GM23338 (cell line): ENCODE results near the gene GMEB2. TPM values are rescaled to one million over a fixed set of nuclear protein-coding genes. Genes with fewer than 3 reads are reported as not detected.

Experiments
- CREB1 ChIP-seq: fragments of 250-450 bp; sonication (Bioruptor Pico); IDR thresholded peaks from 2 replicates; pipeline ENCODE4 v1.5.0; 2020; ENCODE audit warnings: low read depth, mild to moderate bottlenecking, moderate library complexity
- EZH2 ChIP-seq: fragments of 200-600 bp; sonication (generic); IDR thresholded peaks from one replicate; pipeline ENCODE4 v1.8.0; 2017; ENCODE audit warnings: antibody characterized with exemption, mild to moderate bottlenecking, low read depth; ENCODE audit not compliant: unreplicated experiment
- EZH2phosphoT487 ChIP-seq: fragments of 200-600 bp; sonication (generic); IDR thresholded peaks from one replicate; pipeline ENCODE4 v1.8.1; 2018; ENCODE audit warnings: antibody characterized with exemption; ENCODE audit not compliant: unreplicated experiment
- JUNB ChIP-seq: IDR thresholded peaks from one replicate; pipeline ENCODE4 v1.6.1; 2016; ENCODE audit warnings: antibody characterized with exemption; ENCODE audit not compliant: unreplicated experiment
- NANOG ChIP-seq: IDR thresholded peaks from 2 replicates; pipeline ENCODE4 v1.6.1; 2016; ENCODE audit warnings: antibody characterized with exemption, borderline replicate concordance
- STAT1 ChIP-seq: IDR thresholded peaks from one replicate; pipeline ENCODE4 v1.6.1; 2016; ENCODE audit warnings: antibody characterized with exemption; ENCODE audit not compliant: unreplicated experiment
- ZNF331 ChIP-seq: fragments of 250-450 bp; sonication (Bioruptor Pico); IDR thresholded peaks from 2 replicates; pipeline ENCODE4 v1.5.0; 2020; ENCODE audit warnings: low read depth, mild to moderate bottlenecking, moderate library complexity
- ZNF462 ChIP-seq: fragments of 250-450 bp; sonication (Bioruptor Pico); IDR thresholded peaks from 2 replicates; pipeline ENCODE4 v1.5.0; 2020; ENCODE audit warnings: mild to moderate bottlenecking, moderate library complexity
- polyA plus RNA-seq: library from polyadenylated mRNA; unstranded; fragments of >200 nt; fragmentation: Nextera tagmentation; extraction: Ambion mirVana; gene quantifications from 2 replicates; pipeline ENCODE4 v1.2.1, GENCODE V29; 2016
- total RNA-seq: library from RNA; depleted of rRNA; stranded (reverse); fragments of >200 nt; shearing (Covaris generic); gene quantifications from 2 replicates; pipeline ENCODE4 v1.2.3, GENCODE V29; 2014
- TF ChIP-seq, protein P1 (sequence below), 2 experiments: fragments of 200-600 bp in 1 of 2; sonication (generic) in 1 of 2; conservative IDR thresholded peaks; 2 replicates each; pipeline versions ENCODE4 v1.5.1 to v1.6.1; 2016 to 2017; ENCODE audit warnings: antibody characterized with exemption in 2 of 2, low read depth in 2 of 2, mild to moderate bottlenecking in 2 of 2, moderate library complexity in 1 of 2
- TF ChIP-seq, protein P2 (sequence below): IDR thresholded peaks from 2 replicates; pipeline ENCODE4 v1.6.1; 2016; ENCODE audit warnings: antibody characterized with exemption

The GMEB2 gene
- total and polyA plus RNA-seq, 2 experiments from 2014 or later: 4.4 to 20.6 TPM

DNA sequence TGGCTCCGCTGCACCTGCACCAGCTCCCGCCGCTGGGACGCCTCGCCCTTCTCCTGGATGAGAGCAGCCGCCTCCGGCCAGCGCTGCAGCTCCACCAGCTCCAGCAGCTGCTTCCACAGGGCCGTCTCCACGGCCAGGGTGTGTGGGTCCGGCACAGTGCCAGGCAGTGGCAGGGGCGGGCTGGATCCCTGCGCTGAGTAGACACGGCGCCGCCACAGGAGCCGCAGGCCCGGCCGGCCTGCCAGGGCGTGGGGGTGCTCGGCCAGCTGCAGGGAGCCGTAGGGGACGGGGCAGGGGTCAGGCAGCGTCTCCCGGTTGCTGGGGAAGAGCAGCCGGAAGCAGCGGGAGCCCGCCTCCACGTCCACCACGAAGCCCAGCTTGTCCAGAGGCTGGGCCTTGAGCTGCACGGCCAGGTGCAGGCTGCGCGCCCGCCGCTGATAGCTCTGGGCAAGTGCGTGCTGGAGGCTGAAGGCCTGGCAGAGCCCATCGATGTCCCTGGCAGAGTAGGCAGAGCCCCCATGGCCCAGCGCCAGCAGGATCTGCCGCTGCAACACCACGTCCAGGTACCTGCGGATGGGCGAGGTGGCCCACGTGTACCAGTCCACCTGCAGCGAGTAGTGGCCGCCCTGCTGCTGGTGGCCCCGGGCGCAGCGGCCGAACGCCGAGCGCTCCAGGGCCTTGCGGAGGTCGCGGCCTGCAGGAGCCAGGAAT lies 63.5 kb downstream of the GMEB2 start (continued):
- TF ChIP-seq ZNF462 (CRISPR knock-in tag) (no peak), STAT1 (no peak), EZH2 (no peak), NANOG (no peak), CREB1 (CRISPR knock-in tag) (no peak), ZNF331 (CRISPR knock-in tag) (no peak), EZH2phosphoT487 (no peak), JUNB (no peak)
- TF ChIP-seq, protein P1, sequence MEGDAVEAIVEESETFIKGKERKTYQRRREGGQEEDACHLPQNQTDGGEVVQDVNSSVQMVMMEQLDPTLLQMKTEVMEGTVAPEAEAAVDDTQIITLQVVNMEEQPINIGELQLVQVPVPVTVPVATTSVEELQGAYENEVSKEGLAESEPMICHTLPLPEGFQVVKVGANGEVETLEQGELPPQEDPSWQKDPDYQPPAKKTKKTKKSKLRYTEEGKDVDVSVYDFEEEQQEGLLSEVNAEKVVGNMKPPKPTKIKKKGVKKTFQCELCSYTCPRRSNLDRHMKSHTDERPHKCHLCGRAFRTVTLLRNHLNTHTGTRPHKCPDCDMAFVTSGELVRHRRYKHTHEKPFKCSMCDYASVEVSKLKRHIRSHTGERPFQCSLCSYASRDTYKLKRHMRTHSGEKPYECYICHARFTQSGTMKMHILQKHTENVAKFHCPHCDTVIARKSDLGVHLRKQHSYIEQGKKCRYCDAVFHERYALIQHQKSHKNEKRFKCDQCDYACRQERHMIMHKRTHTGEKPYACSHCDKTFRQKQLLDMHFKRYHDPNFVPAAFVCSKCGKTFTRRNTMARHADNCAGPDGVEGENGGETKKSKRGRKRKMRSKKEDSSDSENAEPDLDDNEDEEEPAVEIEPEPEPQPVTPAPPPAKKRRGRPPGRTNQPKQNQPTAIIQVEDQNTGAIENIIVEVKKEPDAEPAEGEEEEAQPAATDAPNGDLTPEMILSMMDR (conservative IDR thresholded peaks at IDR 0.05; ENCODE audit: low read depth in 2 of 2): no peak
- TF ChIP-seq, protein P2, sequence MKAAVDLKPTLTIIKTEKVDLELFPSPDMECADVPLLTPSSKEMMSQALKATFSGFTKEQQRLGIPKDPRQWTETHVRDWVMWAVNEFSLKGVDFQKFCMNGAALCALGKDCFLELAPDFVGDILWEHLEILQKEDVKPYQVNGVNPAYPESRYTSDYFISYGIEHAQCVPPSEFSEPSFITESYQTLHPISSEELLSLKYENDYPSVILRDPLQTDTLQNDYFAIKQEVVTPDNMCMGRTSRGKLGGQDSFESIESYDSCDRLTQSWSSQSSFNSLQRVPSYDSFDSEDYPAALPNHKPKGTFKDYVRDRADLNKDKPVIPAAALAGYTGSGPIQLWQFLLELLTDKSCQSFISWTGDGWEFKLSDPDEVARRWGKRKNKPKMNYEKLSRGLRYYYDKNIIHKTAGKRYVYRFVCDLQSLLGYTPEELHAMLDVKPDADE: no peak
